Common myeloid progenitor, CD34-positive (primary cell): ENCODE measurements around the gene RASSF8.

Experiments used
- CTCF ChIA-PET: fragments of 350-600 bp; sonication (Branson Sonifier 250); formaldehyde crosslinking; loops from one replicate; lab custom pipeline; 2021; ENCODE audit warnings: antibody characterized with exemption; lab: Charles Lee
- POLR2A ChIA-PET: fragments of 350-600 bp; sonication (Branson Sonifier 250); formaldehyde crosslinking; loops from one replicate; lab custom pipeline; 2021; ENCODE audit warnings: antibody characterized with exemption; lab: Charles Lee
- DNase-seq, 3 donors: peaks; one replicate each; pipeline versions ENCODE4 v3.0.0 to v3.0.0-alpha.2; 2013
- H3K27ac ChIP-seq, 2 experiments: 1 replicate in 1 of 2; 2 replicates in 1 of 2; pipeline ENCODE4 v1.7.0; 2013; ENCODE audit warnings: inconsistent platforms in 2 of 2, low read length in 2 of 2, mild to moderate bottlenecking in 2 of 2, low read depth in 1 of 2, moderate library complexity in 1 of 2; ENCODE audit not compliant: severe bottlenecking in 2 of 2, insufficient read depth in 1 of 2, poor library complexity in 1 of 2
- H3K27me3 ChIP-seq, 5 experiments: replicated peaks in 2 of 5; 1 replicate in 3 of 5; 2 replicates in 2 of 5; pipeline versions ENCODE4 v1.6.1 to v1.7.0; 2013; ENCODE audit warnings: low read length in 4 of 5, mild to moderate bottlenecking in 2 of 5, moderate library complexity in 2 of 5, inconsistent platforms in 1 of 5; ENCODE audit not compliant: insufficient read depth in 5 of 5, control insufficient read depth in 4 of 5
- H3K36me3 ChIP-seq, 4 experiments: 1 replicate in 2 of 4; 2 replicates in 2 of 4; pipeline versions ENCODE4 v1.6.1 to v1.7.0; 2013; ENCODE audit warnings: low read length in 3 of 4, control low read depth in 1 of 4, mild to moderate bottlenecking in 1 of 4; ENCODE audit not compliant: control insufficient read depth in 4 of 4, insufficient read depth in 4 of 4
- H3K4me1 ChIP-seq, 4 experiments: 1 replicate in 3 of 4; 2 replicates in 1 of 4; pipeline versions ENCODE4 v1.6.1 to v1.7.1; 2013; ENCODE audit warnings: low read length in 3 of 4, mild to moderate bottlenecking in 3 of 4, control low read depth in 1 of 4, inconsistent platforms in 1 of 4, moderate library complexity in 1 of 4; ENCODE audit not compliant: control insufficient read depth in 4 of 4, insufficient read depth in 4 of 4; ENCODE audit errors: control extremely low read depth in 1 of 4
- H3K4me3 ChIP-seq, 7 experiments: 1 replicate in 4 of 7; 2 replicates in 3 of 7; pipeline versions ENCODE4 v1.5.1 to v1.7.0; 2013; ENCODE audit warnings: mild to moderate bottlenecking in 7 of 7, low read length in 6 of 7, moderate library complexity in 6 of 7, inconsistent platforms in 2 of 7, low read depth in 2 of 7, control low read depth in 1 of 7; ENCODE audit not compliant: insufficient read depth in 4 of 7, control insufficient read depth in 1 of 7; ENCODE audit errors: extremely low read depth in 1 of 7
- H3K9me3 ChIP-seq, 5 experiments: 1 replicate in 4 of 5; 2 replicates in 1 of 5; pipeline versions ENCODE4 v1.6.1 to v1.7.1; 2013; ENCODE audit warnings: low read length in 4 of 5, mild to moderate bottlenecking in 2 of 5, inconsistent platforms in 1 of 5, low read depth in 1 of 5, moderate library complexity in 1 of 5; ENCODE audit not compliant: control insufficient read depth in 4 of 5, insufficient read depth in 2 of 5; ENCODE audit errors: control extremely low read depth in 1 of 5
- WGBS: methylation state at CpG from one replicate; pipeline ENCODE4 v1.1.5; 2013; ENCODE audit not compliant: insufficient coverage; 5-methylcytosine and 5-hydroxymethylcytosine counted together

RASSF8 gene

DNA sequence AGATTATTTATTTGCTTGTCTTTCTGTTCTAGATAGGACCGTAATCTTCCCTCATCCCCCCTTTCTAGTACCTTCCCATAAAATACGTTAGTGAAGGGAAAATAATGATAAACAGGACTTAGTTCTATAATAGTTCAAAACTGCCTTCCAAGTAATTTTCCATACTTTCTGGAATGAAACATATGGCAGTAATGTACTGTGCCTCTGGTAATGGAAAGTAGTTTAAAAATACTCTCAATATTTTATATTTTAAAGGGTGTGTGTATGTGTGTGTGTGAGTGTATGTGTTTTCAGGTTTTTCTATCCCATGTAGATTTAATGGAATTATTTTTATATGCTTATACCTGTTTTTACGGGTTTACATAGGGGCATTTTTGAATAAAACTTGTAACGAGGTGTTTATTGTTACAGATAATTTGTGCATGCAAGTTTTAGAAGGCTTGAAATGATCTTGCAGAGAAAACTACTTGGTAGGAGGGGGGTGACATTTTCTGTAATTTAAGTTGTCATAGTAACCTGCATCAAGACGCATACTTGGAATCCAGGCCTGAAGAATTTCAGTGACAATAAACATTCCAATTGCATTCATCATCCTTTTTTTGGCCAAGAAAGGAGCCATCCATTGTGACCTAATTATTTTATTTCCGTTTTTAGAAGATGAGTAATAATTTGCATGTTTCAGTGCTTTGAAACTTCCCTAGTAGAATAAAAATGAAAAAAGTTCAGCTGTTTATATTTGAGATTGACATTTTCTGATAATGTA is 38.9 kb downstream of the RASSF8 start:
- POLR2A ChIA-PET: no interaction called here
- DNase-seq: no peak
- H3K4me1 ChIP-seq: no peaks in the 10 kb centered on the region

DNA sequence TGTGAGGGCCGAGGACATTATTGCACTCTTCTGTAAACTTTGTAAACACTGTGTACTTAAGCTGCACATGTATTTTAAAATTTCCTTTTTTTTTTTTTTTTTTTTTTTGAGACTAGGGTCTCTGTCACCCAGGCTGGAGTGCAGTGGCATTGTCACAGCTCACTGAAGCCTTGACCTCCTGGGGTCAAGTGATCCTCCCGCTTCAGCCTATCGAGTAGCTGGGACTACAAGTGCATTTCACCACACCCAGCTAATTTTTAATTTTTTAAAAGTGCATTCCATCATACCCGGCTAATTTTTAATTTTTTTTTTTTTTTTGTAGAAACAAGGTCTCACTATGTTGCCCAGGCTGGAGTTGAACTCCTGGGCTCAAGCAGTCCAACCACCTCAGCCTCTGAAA is 42.4 kb downstream of the RASSF8 start:
- POLR2A ChIA-PET: interaction anchor here (0.6 kb wide), 1 partner anchor 842 kb away, joined by 5 read pairs; no protein-coding TSS in a partner anchor
- no peak overlapping the region for H3K4me3 ChIP-seq
- WGBS: 100% methylated on average over 2 of the region's 4 CpGs
- H3K27ac ChIP-seq: no peak overlapping the region
- H3K27me3 ChIP-seq: no peaks in the 10 kb centered on the region
- H3K9me3 ChIP-seq: peaks cover 2 to 8% (median 4%) of the 10 kb centered on the region in 5 experiments
- DNase-seq: no peak
- CTCF ChIA-PET: interaction anchor here (0.6 to 1.4 kb wide), 2 partner anchors 16 to 41 kb away, joined by 3 read pairs; no protein-coding TSS in a partner anchor
- H3K36me3 ChIP-seq: no peaks in the 10 kb centered on the region
- no peaks in the 10 kb centered on the region for H3K4me1 ChIP-seq

More for the DNA sequence above, 38.9 kb downstream of the RASSF8 start:
- CTCF ChIA-PET: no interaction called here
- peaks cover 0 to under 1% (median 0%) of the 10 kb centered on the region in 5 experiments for H3K9me3 ChIP-seq
- H3K36me3 ChIP-seq: no peaks in the 10 kb centered on the region
- no peak overlapping the region for H3K4me3 ChIP-seq
- H3K27me3 ChIP-seq: no peaks in the 10 kb centered on the region
- H3K27ac ChIP-seq: no peak overlapping the region
- WGBS: 83% methylated on average over 1 of the region's 6 CpGs

DNA sequence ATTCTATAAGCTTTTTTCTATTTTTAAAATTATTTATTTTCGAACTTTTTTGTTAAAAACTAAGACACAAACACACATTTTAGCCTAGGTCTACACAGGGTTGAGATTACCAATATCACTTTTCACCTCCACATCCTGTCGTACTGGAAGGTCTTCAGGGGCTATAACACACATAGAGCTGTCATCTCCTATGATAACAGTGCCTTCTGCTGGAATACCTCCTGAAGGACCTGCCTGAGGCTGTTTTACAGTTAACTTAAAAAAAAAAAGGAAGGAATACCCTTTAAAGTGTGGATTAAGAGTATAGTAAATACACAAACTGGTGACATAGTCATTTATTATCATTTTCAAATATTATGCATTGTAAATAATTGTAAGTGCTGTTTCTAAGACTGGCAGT is 43.0 kb downstream of the RASSF8 start:
- no CpG with 5 or more reads among the region's 2 CpGs for WGBS
- H3K4me3 ChIP-seq: no peak overlapping the region
- POLR2A ChIA-PET: no interaction called here
- no peaks in the 10 kb centered on the region for H3K27me3 ChIP-seq
- H3K36me3 ChIP-seq: no peaks in the 10 kb centered on the region
- H3K9me3 ChIP-seq: peaks cover 2 to 8% (median 4%) of the 10 kb centered on the region in 5 experiments
- no peak overlapping the region for H3K27ac ChIP-seq
- no peaks in the 10 kb centered on the region for H3K4me1 ChIP-seq
- CTCF ChIA-PET: interaction anchor here (0.6 to 1.4 kb wide), 2 partner anchors 15 to 41 kb away, joined by 3 read pairs; no protein-coding TSS in a partner anchor
- no peak for DNase-seq

GRCh38 chr12:26003065-26003464 is 44.6 kb downstream of the RASSF8 start:
- Histone ChIP-seq H3K9me3 (peaks cover 2 to 8% (median 4%) of the 10 kb centered on the region in 5 experiments), H3K4me1 (no peaks in the 10 kb centered on the region), H3K27ac (no peak overlapping the region), H3K27me3 (no peaks in the 10 kb centered on the region), H3K36me3 (no peaks in the 10 kb centered on the region), H3K4me3 (no peak overlapping the region)
- WGBS: 100% methylated on average over 1 of the region's 1 CpG
- POLR2A ChIA-PET: no interaction called here
- CTCF ChIA-PET: no interaction called here
- no peak for DNase-seq

DNA sequence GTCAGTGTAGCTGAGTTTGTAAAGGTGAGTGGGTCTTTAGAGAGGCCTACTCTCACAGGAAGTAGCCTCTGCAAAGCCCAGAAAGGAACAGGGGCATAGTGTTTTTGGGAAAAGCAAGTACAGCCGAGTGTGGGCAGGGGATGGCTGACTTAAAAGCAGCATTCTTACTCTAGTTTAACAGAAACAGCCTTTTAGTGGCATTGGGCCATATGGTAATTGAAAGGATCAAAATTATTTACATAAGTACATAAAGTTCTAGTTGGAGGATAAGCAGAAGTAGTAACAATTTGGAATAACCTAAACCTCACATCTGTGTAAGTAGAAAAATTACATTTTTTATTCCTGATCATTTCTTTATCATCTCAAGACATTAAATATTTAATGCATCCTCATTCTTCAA is 49.1 kb downstream of the RASSF8 start:
- no peaks in the 10 kb centered on the region for H3K4me1 ChIP-seq
- H3K36me3 ChIP-seq: no peaks in the 10 kb centered on the region
- DNase-seq: no peak
- ChIA-PET CTCF (interaction anchor here (0.8 kb wide), 1 partner anchor 28 kb away, joined by 3 read pairs; no protein-coding TSS in a partner anchor), POLR2A (no interaction called here)
- H3K4me3 ChIP-seq: no peak overlapping the region
- peaks cover 2 to 7% (median 3%) of the 10 kb centered on the region in 5 experiments for H3K9me3 ChIP-seq
- no peak overlapping the region for H3K27ac ChIP-seq
- no peaks in the 10 kb centered on the region for H3K27me3 ChIP-seq
- WGBS: no CpG with 5 or more reads among the region's 1 CpG

GRCh38 chr12:26009593-26009992 is 51.1 kb downstream of the RASSF8 start:
- Histone ChIP-seq H3K4me1 (no peaks in the 10 kb centered on the region), H3K36me3 (no peaks in the 10 kb centered on the region), H3K4me3 (no peak overlapping the region), H3K27ac (no peak overlapping the region), H3K9me3 (no peaks in the 10 kb centered on the region), H3K27me3 (no peaks in the 10 kb centered on the region)
- ChIA-PET CTCF (no interaction called here), POLR2A (no interaction called here)
- DNase-seq: no peak
- 89% methylated on average over 1 of the region's 1 CpG for WGBS

DNA sequence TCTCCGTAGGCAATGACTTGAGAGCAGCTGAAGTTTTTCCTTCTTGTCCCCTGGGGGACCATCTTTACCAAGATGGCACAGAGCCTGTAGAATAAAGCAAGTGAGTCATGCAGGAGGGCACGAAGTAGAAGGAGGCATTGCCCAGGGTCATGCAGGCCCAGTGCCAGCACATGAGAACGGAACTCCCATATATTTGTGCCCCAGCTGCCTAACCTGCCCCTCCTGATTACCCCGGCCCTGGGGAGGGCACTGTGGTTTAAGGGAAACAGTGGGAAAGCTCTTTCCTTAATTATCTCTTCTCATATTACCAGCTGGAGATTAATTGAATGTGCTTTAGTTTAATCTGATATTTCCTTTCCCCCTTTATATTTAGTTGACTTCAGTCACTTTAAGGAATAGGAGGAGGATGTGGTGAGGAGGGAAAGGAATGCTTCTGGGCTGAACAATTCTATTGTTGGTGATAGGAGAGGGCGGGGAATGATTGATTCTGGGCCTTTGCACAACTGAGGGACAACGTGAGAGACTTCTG is 51.9 kb downstream of the RASSF8 start:
- ChIA-PET POLR2A (no interaction called here), CTCF (interaction anchor here (0.7 kb wide), 1 partner anchor 642 kb away, joined by 3 read pairs; no protein-coding TSS in a partner anchor)
- WGBS: 97% methylated on average over 5 of the region's 6 CpGs
- Histone ChIP-seq H3K4me1 (no peaks in the 10 kb centered on the region), H3K27ac (no peak overlapping the region), H3K4me3 (no peak overlapping the region), H3K9me3 (no peaks in the 10 kb centered on the region), H3K27me3 (no peaks in the 10 kb centered on the region), H3K36me3 (no peaks in the 10 kb centered on the region)
- no peak for DNase-seq
